ENCODE measurements around the gene TMOD1. TPM values are rescaled to one million over a fixed set of nuclear protein-coding genes. Genes with fewer than 3 reads are reported as not detected.

Gene TMOD1
- total RNA-seq, 2 experiments from 2014 or later: not detected

- CTCF ChIA-PET (ENCODE audit: unreplicated experiment): no interaction called here
- Histone ChIP-seq H2AFZ (ENCODE audit: low read length) (no peak overlapping the region), H3K36me3 (ENCODE audit: insufficient read depth, low read length) (peaks cover 98% of the 10 kb centered on the region), H3K4me2 (ENCODE audit: low read length) (no peak overlapping the region), H3K4me3 (ENCODE audit: low read depth, low read length, poor library complexity, severe bottlenecking) (no peak overlapping the region), H3K27ac (ENCODE audit: low read depth, low read length, poor library complexity, severe bottlenecking) (no peak overlapping the region), H3K9me2 (ENCODE audit: insufficient read depth, low read length) (no peaks in the 10 kb centered on the region), H4K20me1 (ENCODE audit: insufficient read depth, low read length) (0 out of 2 replicates have a peak, but pooled peaks cover 8% of the 10 kb centered on the region), H3K9me3 (ENCODE audit: low read length) (no peaks in the 10 kb centered on the region), H3K79me2 (ENCODE audit: insufficient read depth, low read depth, low read length) (peaks cover 7% of the 10 kb centered on the region; the same call in 1 of the 2 replicates), H3K4me1 (ENCODE audit: insufficient read depth, low read length, poor library complexity, severe bottlenecking) (no peaks in the 10 kb centered on the region)
- no TSS peak for BruUV-seq (replicated peaks)
- TF ChIP-seq CTCF (conservative IDR thresholded peaks at IDR 0.05; ENCODE audit: low read length) (no peak), EZH2phosphoT487 (IDR thresholded peaks at IDR 0.05; ENCODE audit: borderline replicate concordance, low read depth, low read length) (no peak)
- intact Hi-C loops (cut with micrococcal nuclease; ENCODE audit: unreplicated experiment): loop anchor here (2.0 kb wide), 1 partner anchor 13 kb away; no protein-coding TSS in a partner anchor
- DNase-seq (ENCODE audit: low spot score): no peak
- POLR2A ChIA-PET: interaction anchor here (0.7 to 1.6 kb wide), 4 partner anchors 9 to 14 kb away, joined by 4 to 5 read pairs (median 4); partner anchors contain the start of gene NCBP1
Observed at GRCh38 chr9:97647996-97648395, 146.5 kb downstream of the TMOD1 start.

Other genes starting within 250 kb of the TMOD1 start
- gene CCDC180, start 194.0 kb upstream of the TMOD1 start, total RNA-seq (2014; rRNA removed; shearing (Covaris generic)): 0.13 TPM in 1 of 2 replicates, not detected in the other
- 1.2 and 1.8 TPM in 2 replicates for gene CCDC180, start 194.0 kb upstream of the TMOD1 start, total RNA-seq (2022)
- 4.0 and 5.5 TPM in 2 replicates for gene TDRD7, start 89.6 kb upstream of the TMOD1 start, total RNA-seq (2014; rRNA removed; shearing (Covaris generic))
- gene TDRD7, start 89.6 kb upstream of the TMOD1 start, total RNA-seq (2022): 5.3 and 6.1 TPM in 2 replicates
- gene TSTD2, start 131.7 kb downstream of the TMOD1 start, total RNA-seq (2014; rRNA removed; shearing (Covaris generic)): 15.8 and 17.1 TPM in 2 replicates
- 22.0 and 24.1 TPM in 2 replicates for gene TSTD2, start 131.7 kb downstream of the TMOD1 start, total RNA-seq (2022)
- 35.8 and 37.8 TPM in 2 replicates for gene NCBP1, start 132.2 kb downstream of the TMOD1 start, total RNA-seq (2014; rRNA removed; shearing (Covaris generic))
- 54.7 and 57.5 TPM in 2 replicates for gene NCBP1, start 132.2 kb downstream of the TMOD1 start, total RNA-seq (2022)
- gene XPA, start 195.7 kb downstream of the TMOD1 start, total RNA-seq (2014; rRNA removed; shearing (Covaris generic)): 15.8 and 17.8 TPM in 2 replicates
- 13.7 and 15.7 TPM in 2 replicates for gene XPA, start 195.7 kb downstream of the TMOD1 start, total RNA-seq (2022)

Data from OCI-LY7 (cell line).